Inflammatory macrophage treated with lipopolysaccharide for 1 hour (primary cell): ENCODE measurements around the gene GIPC2.

Source experiments
- DNase-seq, 2 donors: peaks; one replicate each; pipeline ENCODE4 v3.0.0-alpha.2; 2020 to 2022

Gene GIPC2

DNA sequence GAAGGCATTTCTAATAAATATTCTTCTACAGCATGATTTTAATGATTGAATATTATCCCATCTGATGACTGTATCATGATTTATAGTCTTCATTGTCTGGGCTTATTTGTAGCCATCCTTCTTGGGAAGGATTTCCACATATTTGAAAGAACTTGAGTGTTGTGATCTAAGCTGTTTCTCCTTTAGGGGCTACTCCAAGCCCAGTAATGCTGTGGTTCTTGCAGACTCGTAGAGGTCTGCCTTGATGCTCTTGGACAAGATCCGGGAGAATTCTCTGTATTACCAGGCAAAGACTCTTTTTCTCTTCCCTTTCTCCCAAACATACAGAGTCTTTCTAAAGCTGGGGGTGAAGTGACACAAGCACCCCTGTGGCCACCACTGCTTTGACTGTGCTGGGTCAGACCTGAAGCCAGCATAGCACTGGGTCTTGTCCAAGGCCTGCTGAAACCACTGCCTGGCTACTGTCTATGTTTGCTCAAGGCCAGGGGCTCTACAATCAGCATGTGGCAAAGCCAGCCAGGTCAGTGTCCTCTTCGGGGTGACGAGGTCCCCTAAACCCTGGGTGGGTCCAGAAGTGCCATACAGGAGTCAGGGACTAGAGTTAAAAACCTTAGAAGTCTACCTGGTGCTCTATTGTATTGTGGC lies 107.4 kb downstream of the GIPC2 start:
- DNase-seq = no peak

DNA sequence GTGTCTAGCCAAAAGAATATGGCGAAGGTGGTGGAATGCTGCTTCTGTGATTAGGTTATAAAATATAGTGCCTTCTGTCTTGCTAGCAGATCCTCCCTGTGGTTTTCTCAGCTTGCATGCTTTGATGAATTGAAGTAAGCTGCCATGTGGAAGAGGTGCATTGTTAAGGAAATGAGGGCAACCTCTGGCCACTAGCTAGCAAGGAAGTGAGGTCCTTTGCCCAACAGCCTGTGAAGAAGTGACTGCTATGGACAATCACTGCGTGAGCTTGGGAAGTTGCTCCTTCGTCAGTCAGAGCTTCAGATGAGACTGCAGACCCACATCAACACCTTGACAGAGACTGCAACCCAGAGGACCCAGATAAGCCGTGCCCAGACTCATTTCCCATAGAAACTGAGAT lies 109.4 kb downstream of the GIPC2 start:
- DNase-seq = no peak

DNA sequence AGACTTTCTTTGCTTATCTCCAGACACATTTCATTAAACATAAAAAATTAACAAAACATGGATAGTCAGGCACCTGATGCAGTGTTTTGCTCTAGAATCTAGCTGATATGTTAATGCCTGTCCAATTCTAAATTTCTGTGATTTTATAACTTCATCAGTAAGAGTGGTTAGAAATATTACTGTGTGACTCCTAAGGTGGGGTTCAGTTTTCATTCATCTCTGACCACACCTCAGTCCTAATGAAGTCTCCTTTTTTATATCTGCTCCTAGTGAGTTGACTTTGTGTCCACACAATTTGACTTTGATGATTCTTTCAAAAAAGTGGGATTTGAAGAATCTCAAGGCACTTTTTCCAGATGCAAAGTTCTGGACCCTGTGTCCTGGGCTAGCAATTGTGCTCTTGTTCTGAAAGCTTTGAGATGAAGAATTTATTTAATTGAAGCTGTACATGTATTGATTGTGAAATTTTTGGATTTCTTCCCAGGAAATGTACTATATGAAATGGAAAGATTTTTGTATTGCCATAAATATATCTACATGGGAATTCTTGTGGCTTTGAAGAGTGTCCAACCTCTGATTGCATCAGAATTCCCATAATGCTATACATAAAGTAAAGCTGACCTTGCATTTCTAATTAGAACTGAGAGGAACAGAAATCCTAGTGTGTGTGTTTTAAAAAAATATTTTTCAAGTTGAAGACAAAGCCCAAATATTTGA lies 111.2 kb downstream of the GIPC2 start:
- DNase-seq = no peak

DNA sequence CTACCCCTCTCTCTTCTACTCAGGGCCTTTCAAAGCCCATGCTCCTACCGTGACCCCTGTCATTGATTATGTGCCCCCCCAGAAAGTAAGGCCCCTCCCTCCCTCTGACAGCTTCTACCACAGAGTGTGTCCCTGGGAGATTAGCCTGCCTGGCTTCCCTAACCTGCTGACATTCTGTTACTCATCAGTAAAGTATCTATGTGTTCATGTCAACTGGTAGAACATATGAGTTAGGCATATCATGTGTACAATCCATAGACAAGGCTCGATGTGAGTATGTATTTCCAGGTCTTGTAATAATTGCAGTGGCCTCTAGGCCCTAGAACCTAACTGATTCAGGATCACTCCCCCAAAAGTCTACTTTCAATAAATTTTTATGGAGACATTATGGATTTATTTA lies 120.0 kb downstream of the GIPC2 start:
- DNase-seq = no peak

DNA sequence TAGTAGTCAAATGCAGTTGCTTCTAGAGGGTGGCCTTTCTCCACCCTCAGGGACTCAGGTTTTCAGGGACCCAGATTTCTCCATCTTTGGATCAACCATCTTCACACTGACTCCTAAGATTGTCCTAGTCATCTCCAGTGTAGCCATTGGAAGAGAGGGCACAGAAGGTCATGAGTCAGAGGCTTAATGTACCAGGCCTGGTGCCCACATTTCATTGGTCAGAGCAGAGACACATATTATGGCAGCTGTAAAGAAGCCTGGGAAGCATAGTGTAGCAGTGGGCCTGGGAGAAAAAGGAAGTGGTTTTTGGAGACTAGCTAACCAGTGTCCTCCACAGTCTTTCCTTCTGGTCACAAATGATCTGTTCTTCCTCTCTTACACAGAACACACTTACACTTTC lies 122.5 kb downstream of the GIPC2 start:
- no peak for DNase-seq

DNA sequence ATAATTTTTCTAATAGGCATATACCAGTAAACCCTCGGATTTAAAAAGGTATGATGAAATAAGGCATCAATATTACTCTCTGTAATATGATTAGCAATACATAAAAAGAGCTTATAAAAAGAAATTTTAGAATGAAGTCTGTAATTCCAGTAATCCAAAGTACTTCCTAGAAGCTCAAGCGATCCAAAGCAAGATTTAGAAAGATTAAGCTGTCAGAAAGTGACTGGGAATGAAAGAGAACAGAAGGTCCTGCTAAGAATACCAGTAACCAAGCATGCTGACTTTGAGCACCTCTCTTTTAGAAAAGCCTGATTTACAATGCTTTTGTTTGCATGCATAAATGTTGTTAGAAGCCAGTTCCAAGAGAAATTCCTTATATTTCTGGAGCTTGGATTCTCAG lies 125.1 kb downstream of the GIPC2 start:
- no peak for DNase-seq

DNA sequence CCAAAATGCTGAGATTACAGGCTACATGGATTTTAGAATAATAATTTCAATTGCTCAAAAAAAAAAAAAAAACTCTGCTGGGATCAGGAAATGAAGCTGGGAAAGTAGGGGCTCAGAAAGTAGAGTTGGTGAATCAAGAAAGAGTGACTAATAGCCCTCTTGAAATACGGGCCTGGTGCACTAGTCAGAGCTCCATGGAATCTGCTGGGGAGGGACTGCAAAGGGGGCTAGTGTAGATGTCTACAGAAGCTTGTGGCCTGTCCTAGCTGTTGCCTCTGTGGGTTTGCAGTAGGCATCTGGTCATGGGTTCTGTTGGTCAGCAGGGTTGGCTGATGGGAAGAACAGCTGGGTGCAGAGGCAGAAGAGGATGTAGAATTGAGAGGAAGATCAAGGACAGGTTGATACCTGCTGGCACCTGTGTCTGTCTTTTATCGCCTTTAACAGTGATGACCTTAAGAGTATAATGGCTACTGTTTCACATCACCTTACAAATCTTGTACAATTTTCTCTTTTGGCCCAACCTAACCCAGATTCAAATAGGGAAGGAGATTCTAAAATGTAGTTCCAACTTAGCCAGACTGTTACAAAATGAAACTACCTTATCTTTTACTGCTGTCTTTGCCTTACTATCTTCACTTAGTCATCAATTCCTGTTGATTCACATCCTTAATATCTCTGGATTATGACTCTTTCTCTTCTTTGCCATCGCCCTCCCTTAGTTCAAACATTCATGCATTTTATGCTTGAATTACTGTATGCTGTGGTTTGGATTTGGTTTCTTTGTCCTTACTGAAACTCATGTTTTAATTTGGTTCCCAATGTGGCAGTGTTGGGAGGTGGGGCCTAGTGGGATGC lies 126.2 kb downstream of the GIPC2 start:
- no peak for DNase-seq

DNA sequence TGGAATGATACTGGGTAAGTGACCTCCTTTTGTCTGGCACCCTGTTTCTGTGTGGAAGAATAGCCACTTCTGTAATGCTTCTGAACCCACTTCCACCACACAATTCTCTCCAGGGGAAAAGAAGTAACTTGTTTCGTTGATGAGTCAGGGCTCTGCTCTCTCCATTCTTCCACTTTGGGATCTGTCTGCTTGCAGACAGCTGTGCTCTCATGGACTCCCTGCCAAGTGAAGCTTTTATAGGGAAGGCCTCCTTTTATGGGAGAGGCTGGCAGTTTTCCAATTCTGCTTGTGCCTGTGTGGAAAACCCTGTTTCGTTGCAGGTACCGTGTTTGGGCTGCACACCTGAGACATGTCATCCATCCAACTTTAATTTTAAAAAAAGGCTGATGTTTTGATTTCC lies 130.7 kb downstream of the GIPC2 start:
- no peak for DNase-seq

DNA sequence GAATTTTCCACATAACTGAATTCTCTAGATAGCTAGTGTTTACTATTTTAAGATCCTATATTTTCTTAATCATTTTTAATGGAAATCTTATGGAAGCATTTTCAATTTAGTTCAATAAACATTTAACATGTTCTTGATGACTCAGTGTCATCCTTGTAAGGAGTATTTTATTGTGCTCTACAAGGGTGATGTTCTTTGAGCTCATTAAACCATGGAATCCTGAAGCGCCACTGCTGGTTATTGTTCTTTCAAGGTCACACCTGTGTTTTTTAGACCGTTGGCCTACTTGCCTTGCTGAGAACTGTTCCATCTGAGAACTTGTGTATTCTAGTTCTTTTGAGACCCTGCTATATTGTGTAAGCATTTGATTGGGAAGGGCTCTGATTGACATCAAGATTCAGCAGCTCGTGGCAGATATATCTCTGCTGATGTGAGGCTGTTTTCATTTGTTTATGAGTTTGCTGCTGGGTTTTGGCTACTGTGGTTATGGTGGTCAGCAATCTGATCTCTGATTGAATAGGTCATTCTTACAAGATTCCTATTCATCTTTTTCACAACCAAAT lies 132.0 kb downstream of the GIPC2 start:
- DNase-seq = no peak

DNA sequence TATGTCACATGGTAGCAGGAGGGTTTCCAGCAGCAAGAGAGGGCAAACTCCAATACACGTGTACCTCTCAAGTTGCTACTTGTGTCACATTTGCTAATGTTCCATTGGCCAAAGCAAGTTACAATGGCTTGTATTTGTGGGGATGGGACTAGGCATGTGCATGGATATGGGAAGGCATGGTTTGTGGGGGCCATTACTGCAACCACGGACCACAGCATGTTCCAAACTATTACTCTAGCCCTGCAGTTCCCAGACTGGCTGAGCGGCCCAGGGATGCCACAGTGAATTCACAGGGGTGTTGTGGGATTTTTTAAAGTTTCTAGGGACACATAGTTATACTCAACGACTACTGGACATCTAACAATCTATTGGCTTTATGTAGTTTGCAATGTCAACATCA lies 133.1 kb downstream of the GIPC2 start:
- DNase-seq = no peak

DNA sequence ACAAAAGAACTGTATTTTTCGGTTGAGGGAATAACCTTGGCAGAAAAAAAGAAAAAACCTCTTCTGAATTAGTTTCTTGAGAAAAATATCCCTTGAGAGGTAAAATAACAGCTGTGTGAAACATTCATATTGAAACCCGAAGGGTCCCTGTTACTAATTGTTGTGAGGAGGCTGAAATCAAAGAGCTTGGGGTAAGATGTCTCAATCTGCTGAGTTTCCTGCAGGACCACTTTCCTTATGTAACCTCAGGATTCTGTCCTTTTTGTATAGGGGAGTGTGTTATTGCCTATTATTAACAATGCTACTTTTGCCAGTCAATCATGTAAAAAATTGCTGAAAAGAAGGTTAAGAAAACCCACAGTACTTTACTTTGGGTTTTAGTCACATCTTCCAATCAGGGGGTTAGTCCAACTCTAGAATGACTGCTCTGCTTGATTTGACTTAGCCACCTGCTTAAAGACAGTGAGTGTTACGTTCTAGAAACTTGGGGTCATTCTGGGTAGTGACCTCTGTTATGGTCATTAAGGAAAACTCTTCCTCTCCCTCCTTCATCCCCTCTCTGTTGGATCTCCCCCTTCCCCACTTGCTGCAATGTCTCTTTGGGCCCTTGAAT lies 138.8 kb downstream of the GIPC2 start:
- no peak for DNase-seq
